ENCODE results near the gene ASIC4. TPM values are rescaled to one million over a fixed set of nuclear protein-coding genes. Genes with fewer than 3 reads are reported as not detected.

The ASIC4 gene
- total RNA-seq, 1 donor from 2014 or later = 0.15 TPM

- H3K4me1 Mint-ChIP-seq (ENCODE audit: low read depth) = peaks cover 6% of the 10 kb centered on the region
- no peak for TF ChIP-seq CTCF (IDR thresholded peaks at IDR 0.05)
- DNase-seq (ENCODE audit: low spot score) = no peak
- no peak overlapping the region for H3K4me3 Mint-ChIP-seq (ENCODE audit: unreplicated experiment)
- H3K36me3 Mint-ChIP-seq (ENCODE audit: low read depth) = peaks cover 25% of the 10 kb centered on the region
- no peak overlapping the region for H3K27ac Mint-ChIP-seq (ENCODE audit: unreplicated experiment)
- H3K27me3 Mint-ChIP-seq (ENCODE audit: low read depth) = no peaks in the 10 kb centered on the region
- H3K9me3 Mint-ChIP-seq (ENCODE audit: low read depth) = no peaks in the 10 kb centered on the region
Measured at GRCh38 chr2:219468410-219469185, 45.7 kb upstream of the ASIC4 start.

- H3K27ac Mint-ChIP-seq (ENCODE audit: unreplicated experiment) = no peak overlapping the region
- H3K4me1 Mint-ChIP-seq (ENCODE audit: low read depth) = peaks cover 6% of the 10 kb centered on the region
- no peaks in the 10 kb centered on the region for H3K27me3 Mint-ChIP-seq (ENCODE audit: low read depth)
- H3K36me3 Mint-ChIP-seq (ENCODE audit: low read depth) = peaks cover 24% of the 10 kb centered on the region
- no peak for DNase-seq (ENCODE audit: low spot score)
- no peak for TF ChIP-seq CTCF (IDR thresholded peaks at IDR 0.05)
- no peaks in the 10 kb centered on the region for H3K9me3 Mint-ChIP-seq (ENCODE audit: low read depth)
- H3K4me3 Mint-ChIP-seq (ENCODE audit: unreplicated experiment) = no peak overlapping the region
Measured at GRCh38 chr2:219469186-219469724, 45.0 kb upstream of the ASIC4 start.

GRCh38 chr2:219470429-219470828 is 43.9 kb upstream of the ASIC4 start:
- TF ChIP-seq CTCF (IDR thresholded peaks at IDR 0.05) = no peak
- H3K27ac Mint-ChIP-seq (ENCODE audit: unreplicated experiment) = no peak overlapping the region
- H3K4me3 Mint-ChIP-seq (ENCODE audit: unreplicated experiment) = no peak overlapping the region
- DNase-seq (ENCODE audit: low spot score) = no peak
- H3K36me3 Mint-ChIP-seq (ENCODE audit: low read depth) = peaks cover 20% of the 10 kb centered on the region
- H3K27me3 Mint-ChIP-seq (ENCODE audit: low read depth) = no peaks in the 10 kb centered on the region
- peaks cover 12% of the 10 kb centered on the region for H3K4me1 Mint-ChIP-seq (ENCODE audit: low read depth)
- H3K9me3 Mint-ChIP-seq (ENCODE audit: low read depth) = no peaks in the 10 kb centered on the region

GRCh38 chr2:219471476-219472371 is 42.6 kb upstream of the ASIC4 start:
- no peaks in the 10 kb centered on the region for H3K27me3 Mint-ChIP-seq (ENCODE audit: low read depth)
- DNase-seq (ENCODE audit: low spot score) = no peak
- no peak overlapping the region for H3K4me3 Mint-ChIP-seq (ENCODE audit: unreplicated experiment)
- H3K4me1 Mint-ChIP-seq (ENCODE audit: low read depth) = peaks cover 23% of the 10 kb centered on the region
- H3K27ac Mint-ChIP-seq (ENCODE audit: unreplicated experiment) = no peak overlapping the region
- peaks cover 24% of the 10 kb centered on the region for H3K36me3 Mint-ChIP-seq (ENCODE audit: low read depth)
- no peaks in the 10 kb centered on the region for H3K9me3 Mint-ChIP-seq (ENCODE audit: low read depth)
- no peak for TF ChIP-seq CTCF (IDR thresholded peaks at IDR 0.05)

- no peak for DNase-seq (ENCODE audit: low spot score)
- no peaks in the 10 kb centered on the region for H3K27me3 Mint-ChIP-seq (ENCODE audit: low read depth)
- H3K4me3 Mint-ChIP-seq (ENCODE audit: unreplicated experiment) = no peak overlapping the region
- H3K9me3 Mint-ChIP-seq (ENCODE audit: low read depth) = no peaks in the 10 kb centered on the region
- peaks cover 24% of the 10 kb centered on the region for H3K36me3 Mint-ChIP-seq (ENCODE audit: low read depth)
- no peak for TF ChIP-seq CTCF (IDR thresholded peaks at IDR 0.05)
- peaks cover 23% of the 10 kb centered on the region for H3K4me1 Mint-ChIP-seq (ENCODE audit: low read depth)
- H3K27ac Mint-ChIP-seq (ENCODE audit: unreplicated experiment) = no peak overlapping the region
Measured at GRCh38 chr2:219472629-219473187, 41.6 kb upstream of the ASIC4 start.

All from chondrocyte (in vitro differentiated cells).